Spleen (tissue), 7 donors: ENCODE results near the gene GARIN3.

ENCODE experiments used
- POLR2A ChIP-seq, 3 donors: fragments of 450-650 bp; IDR thresholded peaks; one replicate each; pipeline ENCODE4 v1.5.1; 2017; ENCODE audit warnings: antibody characterized with exemption in 3 of 3, mild to moderate bottlenecking in 1 of 3
- POLR2AphosphoS5 ChIP-seq, 3 donors: sonication (generic); formaldehyde crosslinking; IDR thresholded peaks; one replicate each; pipeline ENCODE4 v1.5.1; 2017; ENCODE audit warnings: antibody characterized with exemption in 3 of 3
- TF ChIP-seq, protein P1 (sequence below), 11 experiments: fragments of 200-600 bp in 7 of 11; fragments of 450-650 bp in 4 of 11; sonication (generic) in 4 of 11; IDR thresholded peaks in 8 of 11; conservative IDR thresholded peaks in 3 of 11; 1 replicate in 7 of 11; 2 replicates in 4 of 11; pipeline versions ENCODE4 v1.4.0 to v1.8.0; 2016 to 2021; ENCODE audit warnings: antibody characterized with exemption in 11 of 11, inconsistent platforms in 4 of 11, mild to moderate bottlenecking in 1 of 11
- donor health status: DM: no; HTN: no; CAD: no; lungs with moderate emphysema.
- donor health status: DM: no; HTN: no; CAD: no.
- donor health status: DM: no; HTN: no; CAD: no.

DNA sequence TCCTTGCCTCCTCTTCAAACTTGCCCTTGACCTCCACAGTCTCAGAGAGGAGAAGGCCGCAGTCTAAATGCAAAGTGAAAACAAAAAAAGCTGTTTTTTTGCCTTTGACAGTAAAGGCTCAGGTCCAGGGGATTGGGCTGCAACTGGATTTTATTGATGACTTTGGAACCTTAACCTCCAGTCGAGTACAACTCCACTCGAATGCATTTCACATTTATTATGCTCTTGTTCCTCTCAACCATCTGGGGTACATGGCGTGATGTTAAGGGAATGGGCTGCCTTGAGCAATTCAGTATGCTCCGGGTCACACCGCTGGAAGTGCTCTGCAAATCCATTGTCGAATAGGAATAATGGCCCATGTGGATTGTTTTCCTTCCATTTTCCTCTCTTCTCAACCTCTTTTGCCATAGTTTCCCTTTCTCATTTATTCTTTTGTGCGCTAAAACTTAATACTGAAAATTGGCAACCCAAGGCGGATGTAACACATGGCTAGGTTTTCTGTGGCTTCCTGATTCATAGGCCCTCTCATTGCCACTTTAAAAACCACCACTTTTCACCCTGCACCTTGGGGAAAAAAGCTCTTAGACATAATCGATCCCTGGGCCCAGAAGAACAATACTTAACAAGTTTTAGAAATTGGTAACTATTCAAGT lies 48.9 kb upstream of the GARIN3 start:
- TF ChIP-seq POLR2AphosphoS5 (IDR thresholded peaks at IDR 0.05) (no peak), POLR2A (IDR thresholded peaks at IDR 0.05) (no peak)
- TF ChIP-seq, protein P1, sequence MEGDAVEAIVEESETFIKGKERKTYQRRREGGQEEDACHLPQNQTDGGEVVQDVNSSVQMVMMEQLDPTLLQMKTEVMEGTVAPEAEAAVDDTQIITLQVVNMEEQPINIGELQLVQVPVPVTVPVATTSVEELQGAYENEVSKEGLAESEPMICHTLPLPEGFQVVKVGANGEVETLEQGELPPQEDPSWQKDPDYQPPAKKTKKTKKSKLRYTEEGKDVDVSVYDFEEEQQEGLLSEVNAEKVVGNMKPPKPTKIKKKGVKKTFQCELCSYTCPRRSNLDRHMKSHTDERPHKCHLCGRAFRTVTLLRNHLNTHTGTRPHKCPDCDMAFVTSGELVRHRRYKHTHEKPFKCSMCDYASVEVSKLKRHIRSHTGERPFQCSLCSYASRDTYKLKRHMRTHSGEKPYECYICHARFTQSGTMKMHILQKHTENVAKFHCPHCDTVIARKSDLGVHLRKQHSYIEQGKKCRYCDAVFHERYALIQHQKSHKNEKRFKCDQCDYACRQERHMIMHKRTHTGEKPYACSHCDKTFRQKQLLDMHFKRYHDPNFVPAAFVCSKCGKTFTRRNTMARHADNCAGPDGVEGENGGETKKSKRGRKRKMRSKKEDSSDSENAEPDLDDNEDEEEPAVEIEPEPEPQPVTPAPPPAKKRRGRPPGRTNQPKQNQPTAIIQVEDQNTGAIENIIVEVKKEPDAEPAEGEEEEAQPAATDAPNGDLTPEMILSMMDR (IDR thresholded peaks at IDR 0.05 in 8 of 11, conservative IDR thresholded peaks at IDR 0.05 in 3 of 11) = no peak
